Smooth muscle cell (in vitro differentiated cells): ENCODE results near the gene PTPRS. TPM values are rescaled to one million over a fixed set of nuclear protein-coding genes. Genes with fewer than 3 reads are reported as not detected.

Experiments used
- DNase-seq: peaks from one replicate; lab custom pipeline; 2025; ENCODE audit not compliant: unreplicated experiment; lab: John Stamatoyannopoulos, UW
- H2AFZ ChIP-seq: fragments of 200-600 bp; sonication (generic); 2 replicates; pipeline ENCODE4 v1.6.0; 2016; ENCODE audit warnings: antibody characterized with exemption, low read depth, mild to moderate bottlenecking
- H3F3A ChIP-seq: fragments of 200-600 bp; sonication (generic); 2 replicates; pipeline ENCODE4 v1.6.0; 2017; ENCODE audit warnings: antibody characterized with exemption, low read depth
- H3K27ac ChIP-seq: fragments of 200-600 bp; sonication (generic); 2 replicates; pipeline ENCODE4 v1.5.1; 2016; ENCODE audit warnings: low read depth, mild to moderate bottlenecking
- H3K27me3 ChIP-seq: fragments of 200-600 bp; sonication (generic); 2 replicates; pipeline ENCODE4 v1.6.1; 2016; ENCODE audit warnings: low read depth, mild to moderate bottlenecking
- H3K36me3 ChIP-seq: fragments of 200-600 bp; sonication (generic); 2 replicates; pipeline ENCODE4 v1.5.1; 2016; ENCODE audit warnings: low read depth
- H3K4me1 ChIP-seq: fragments of 200-600 bp; sonication (generic); 2 replicates; pipeline ENCODE4 v1.5.1; 2016; ENCODE audit warnings: low read depth
- H3K4me2 ChIP-seq: fragments of 200-600 bp; sonication (generic); 2 replicates; pipeline ENCODE4 v1.6.0; 2016; ENCODE audit warnings: mild to moderate bottlenecking
- H3K4me3 ChIP-seq: fragments of 200-600 bp; sonication (generic); 2 replicates; pipeline ENCODE4 v1.5.1; 2016; ENCODE audit warnings: mild to moderate bottlenecking
- H3K79me2 ChIP-seq: fragments of 200-600 bp; sonication (generic); 2 replicates; pipeline ENCODE4 v1.6.0; 2016; ENCODE audit warnings: low read depth, mild to moderate bottlenecking
- H3K9ac ChIP-seq: fragments of 200-600 bp; sonication (generic); 2 replicates; pipeline ENCODE4 v1.6.0; 2016; ENCODE audit warnings: low read depth
- H3K9me3 ChIP-seq: fragments of 200-600 bp; sonication (generic); replicated peaks from 2 replicates; pipeline ENCODE4 v1.5.1; 2016; ENCODE audit warnings: low read depth
- H4K20me1 ChIP-seq: fragments of 200-600 bp; sonication (generic); 2 replicates; pipeline ENCODE4 v1.6.0; 2016; ENCODE audit warnings: low read depth
- CTCF ChIP-seq: fragments of 200-600 bp; sonication (generic); IDR thresholded peaks from 2 replicates; pipeline ENCODE4 v1.5.1; 2017; ENCODE audit warnings: borderline replicate concordance, mild to moderate bottlenecking, antibody characterized with exemption; ENCODE audit not compliant: insufficient read depth, poor library complexity, severe bottlenecking
- WGBS: methylation state at CpG from one replicate; pipeline ENCODE4 v1.1.7; 2016; ENCODE audit warnings: low lambda C conversion rate; 5-methylcytosine and 5-hydroxymethylcytosine counted together
- polyA plus RNA-seq: library from polyadenylated mRNA; unstranded; fragments of >200 nt; fragmentation: Nextera tagmentation; extraction: Ambion mirVana; gene quantifications from 2 replicates; pipeline ENCODE4 v1.2.1, GENCODE V29; 2016
- total RNA-seq: library from RNA; depleted of rRNA; stranded (reverse); fragments of >200 nt; gene quantifications from 2 replicates; pipeline ENCODE4 v1.2.3, GENCODE V29; 2014

Gene PTPRS
- total and polyA plus RNA-seq, 2 experiments from 2014 or later = 30.2 to 71.6 TPM

DNA sequence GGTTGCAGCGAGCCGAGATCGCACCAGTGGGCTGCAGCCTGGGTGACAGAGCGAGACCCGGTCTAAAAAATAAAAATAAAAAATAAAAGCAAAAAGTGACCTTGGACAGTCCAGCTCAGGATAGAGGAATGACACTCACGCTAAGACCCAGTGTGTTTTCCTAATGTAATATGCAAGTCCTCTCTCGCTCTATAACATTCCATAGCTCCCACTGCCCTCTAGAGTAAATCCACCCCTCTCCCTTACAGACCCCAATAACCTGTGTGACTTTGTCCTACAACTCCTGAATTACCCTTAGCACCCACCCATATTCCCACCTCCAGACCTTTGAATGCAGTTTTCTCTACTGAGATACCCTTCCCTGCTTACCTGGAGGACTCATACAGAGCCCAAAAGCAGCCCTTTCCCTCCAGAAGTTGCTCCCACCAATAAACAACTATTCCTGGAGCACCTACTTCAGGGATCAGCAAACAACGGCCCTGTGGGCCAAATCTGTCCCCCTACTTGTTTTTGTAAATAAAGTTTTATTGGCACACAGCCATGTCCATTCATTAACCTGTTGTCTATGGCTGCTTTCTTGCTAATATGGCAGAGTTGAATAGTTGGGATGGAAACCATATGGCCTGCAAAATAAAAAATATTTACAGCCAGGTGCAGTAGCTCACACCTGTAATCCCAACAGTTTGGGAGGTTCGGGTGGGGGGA lies 39.8 kb upstream of the PTPRS start:
- no peak overlapping the region for H3K9ac ChIP-seq
- no peak for DNase-seq
- peaks cover 4% of the 10 kb centered on the region for H3K9me3 ChIP-seq
- H3K27me3 ChIP-seq = no peaks in the 10 kb centered on the region
- H4K20me1 ChIP-seq = no peaks in the 10 kb centered on the region
- 87% methylated on average over 9 of the region's 9 CpGs for WGBS
- H3K4me3 ChIP-seq = no peak overlapping the region
- no peak overlapping the region for H3K27ac ChIP-seq
- H3K4me1 ChIP-seq = no peaks in the 10 kb centered on the region
- H2AFZ ChIP-seq = no peak overlapping the region
- no peaks in the 10 kb centered on the region for H3K36me3 ChIP-seq
- no peaks in the 10 kb centered on the region for H3K79me2 ChIP-seq
- H3K4me2 ChIP-seq = no peak overlapping the region
- no peak for TF ChIP-seq CTCF
- no peaks in the 10 kb centered on the region for H3F3A ChIP-seq

DNA sequence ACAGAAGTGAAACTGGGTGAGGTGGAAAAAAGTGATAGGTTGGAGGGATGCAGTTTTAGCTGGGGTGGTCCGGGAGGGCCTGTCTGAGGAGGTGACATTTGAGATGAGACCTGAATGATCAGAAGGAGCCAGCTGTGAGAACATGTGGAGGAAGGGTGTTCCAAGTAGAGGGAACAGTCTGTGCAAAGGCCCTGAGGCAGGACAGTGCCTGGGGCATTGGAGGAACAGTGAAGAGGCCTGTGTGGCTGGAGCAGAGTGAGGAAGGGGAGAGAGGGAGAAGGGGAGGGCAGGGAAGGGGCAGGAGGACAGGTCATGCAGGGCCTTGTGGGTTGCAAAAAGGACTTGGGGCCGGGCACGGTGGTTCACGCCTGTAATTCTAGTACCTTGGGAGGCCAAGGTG lies 36.3 kb upstream of the PTPRS start:
- Histone ChIP-seq H3K27me3 (no peaks in the 10 kb centered on the region), H2AFZ (no peak overlapping the region), H3K79me2 (no peaks in the 10 kb centered on the region), H3K4me2 (no peak overlapping the region), H3K4me1 (no peaks in the 10 kb centered on the region), H3F3A (no peaks in the 10 kb centered on the region), H3K27ac (no peak overlapping the region), H3K9me3 (peaks cover 4% of the 10 kb centered on the region), H4K20me1 (no peaks in the 10 kb centered on the region), H3K4me3 (no peak overlapping the region), H3K36me3 (no peaks in the 10 kb centered on the region), H3K9ac (no peak overlapping the region)
- WGBS = 87% methylated on average over 4 of the region's 4 CpGs
- no peak for TF ChIP-seq CTCF
- DNase-seq = no peak

- Histone ChIP-seq H3K9me3 (no peaks in the 10 kb centered on the region), H4K20me1 (no peaks in the 10 kb centered on the region), H3K79me2 (no peaks in the 10 kb centered on the region), H3K4me3 (no peak overlapping the region), H3K4me2 (no peak overlapping the region), H3K36me3 (no peaks in the 10 kb centered on the region), H3F3A (no peaks in the 10 kb centered on the region), H3K9ac (no peak overlapping the region), H3K27me3 (no peaks in the 10 kb centered on the region), H3K4me1 (no peaks in the 10 kb centered on the region), H3K27ac (no peak overlapping the region), H2AFZ (no peak overlapping the region)
- TF ChIP-seq CTCF = no peak
- WGBS = 97% methylated on average over 4 of the region's 4 CpGs
- DNase-seq = no peak
Observed at GRCh38 chr19:5372572-5373200, 32.1 kb upstream of the PTPRS start.
